Mesothelial cell of epicardium (in vitro differentiated cells): ENCODE data around the gene CFAP299. TPM values are rescaled to one million over a fixed set of nuclear protein-coding genes. Genes with fewer than 3 reads are reported as not detected.

Experiments
- DNase-seq, 2 experiments: peaks; one replicate each; pipeline ENCODE4 v3.0.0; 2021; ENCODE audit warnings: low spot score in 2 of 2; ENCODE audit not compliant: unreplicated experiment in 2 of 2
- H3K27ac Mint-ChIP-seq: 2 replicates; pipeline ENCODE4 v1.8.0; 2021; ENCODE audit warnings: mixed read lengths
- H3K27me3 Mint-ChIP-seq: 2 replicates; pipeline ENCODE4 v1.8.0; 2021; ENCODE audit warnings: low read depth, mixed read lengths
- H3K36me3 Mint-ChIP-seq: 2 replicates; pipeline ENCODE4 v1.8.0; 2021; ENCODE audit warnings: mixed read lengths
- H3K4me1 Mint-ChIP-seq: 2 replicates; pipeline ENCODE4 v1.8.0; 2021; ENCODE audit warnings: mixed read lengths
- H3K4me3 Mint-ChIP-seq: 2 replicates; pipeline ENCODE4 v1.8.0; 2021; ENCODE audit warnings: mild to moderate bottlenecking, moderate library complexity, mixed read lengths
- H3K9me3 Mint-ChIP-seq: 2 replicates; pipeline ENCODE4 v1.8.0; 2021; ENCODE audit warnings: mixed read lengths
- total RNA-seq: library from RNA; stranded (reverse); gene quantifications from 3 replicates; pipeline ENCODE4 v1.2.1, GENCODE V29; 2021
- TF ChIP-seq, protein P1 (sequence below): fragments of 200-600 bp; sonication (generic); IDR thresholded peaks from one replicate; pipeline ENCODE4 v1.5.0; 2021; ENCODE audit warnings: antibody characterized with exemption; ENCODE audit not compliant: unreplicated experiment

The CFAP299 gene
- total RNA-seq, 1 donor from 2014 or later, result 0.22 TPM

DNA sequence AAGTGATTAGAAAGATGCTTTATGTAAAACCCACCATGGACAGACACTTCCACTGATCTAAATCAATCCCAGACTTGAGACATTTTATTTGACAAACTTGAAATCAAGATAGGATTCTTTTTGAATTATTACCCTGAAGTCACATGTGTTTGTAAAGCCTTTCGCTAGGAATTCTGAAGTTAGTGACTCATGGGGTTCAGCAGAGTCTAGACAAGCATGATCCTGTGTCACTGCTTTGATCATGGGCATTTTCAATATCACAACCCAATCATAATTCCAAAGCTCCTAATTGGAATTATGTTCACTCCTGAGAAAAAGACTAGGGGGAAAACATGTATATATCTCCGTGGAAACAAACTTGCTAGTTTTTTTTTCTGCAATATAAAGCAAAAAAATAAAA lies 627.5 kb downstream of the CFAP299 start:
- H3K9me3 Mint-ChIP-seq, result no peaks in the 10 kb centered on the region
- TF ChIP-seq, protein P1, sequence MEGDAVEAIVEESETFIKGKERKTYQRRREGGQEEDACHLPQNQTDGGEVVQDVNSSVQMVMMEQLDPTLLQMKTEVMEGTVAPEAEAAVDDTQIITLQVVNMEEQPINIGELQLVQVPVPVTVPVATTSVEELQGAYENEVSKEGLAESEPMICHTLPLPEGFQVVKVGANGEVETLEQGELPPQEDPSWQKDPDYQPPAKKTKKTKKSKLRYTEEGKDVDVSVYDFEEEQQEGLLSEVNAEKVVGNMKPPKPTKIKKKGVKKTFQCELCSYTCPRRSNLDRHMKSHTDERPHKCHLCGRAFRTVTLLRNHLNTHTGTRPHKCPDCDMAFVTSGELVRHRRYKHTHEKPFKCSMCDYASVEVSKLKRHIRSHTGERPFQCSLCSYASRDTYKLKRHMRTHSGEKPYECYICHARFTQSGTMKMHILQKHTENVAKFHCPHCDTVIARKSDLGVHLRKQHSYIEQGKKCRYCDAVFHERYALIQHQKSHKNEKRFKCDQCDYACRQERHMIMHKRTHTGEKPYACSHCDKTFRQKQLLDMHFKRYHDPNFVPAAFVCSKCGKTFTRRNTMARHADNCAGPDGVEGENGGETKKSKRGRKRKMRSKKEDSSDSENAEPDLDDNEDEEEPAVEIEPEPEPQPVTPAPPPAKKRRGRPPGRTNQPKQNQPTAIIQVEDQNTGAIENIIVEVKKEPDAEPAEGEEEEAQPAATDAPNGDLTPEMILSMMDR, result no peak
- no peak overlapping the region for H3K27ac Mint-ChIP-seq
- no peak overlapping the region for H3K4me3 Mint-ChIP-seq
- H3K27me3 Mint-ChIP-seq, result peaks cover 14% of the 10 kb centered on the region
- H3K4me1 Mint-ChIP-seq, result no peaks in the 10 kb centered on the region
- no peaks in the 10 kb centered on the region for H3K36me3 Mint-ChIP-seq
- DNase-seq, result no peak

DNA sequence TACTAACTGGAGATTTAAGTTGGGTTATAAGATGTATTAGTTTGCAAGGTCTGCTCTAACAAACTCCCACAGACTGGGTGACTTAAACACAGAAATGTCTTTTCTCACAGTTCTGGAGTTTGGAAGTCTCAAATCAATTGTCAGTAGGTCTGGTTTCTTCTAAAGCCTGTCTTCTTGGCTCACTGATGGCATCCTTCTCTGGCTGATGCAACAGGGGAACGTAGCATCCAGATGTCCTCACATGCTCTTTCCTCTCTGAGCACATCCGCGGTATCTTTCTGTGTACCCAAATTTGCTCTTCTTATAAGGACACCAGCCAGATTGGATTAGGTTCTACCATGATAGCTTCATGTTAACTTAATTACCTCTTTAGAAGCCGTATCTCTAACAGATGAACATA lies 631.8 kb downstream of the CFAP299 start:
- Mint-ChIP-seq H3K36me3 (no peaks in the 10 kb centered on the region), H3K4me1 (no peaks in the 10 kb centered on the region), H3K9me3 (peaks cover 4% of the 10 kb centered on the region), H3K4me3 (no peak overlapping the region), H3K27me3 (peaks cover 32% of the 10 kb centered on the region), H3K27ac (no peak overlapping the region)
- no peak for DNase-seq
- TF ChIP-seq, protein P1, result no peak

DNA sequence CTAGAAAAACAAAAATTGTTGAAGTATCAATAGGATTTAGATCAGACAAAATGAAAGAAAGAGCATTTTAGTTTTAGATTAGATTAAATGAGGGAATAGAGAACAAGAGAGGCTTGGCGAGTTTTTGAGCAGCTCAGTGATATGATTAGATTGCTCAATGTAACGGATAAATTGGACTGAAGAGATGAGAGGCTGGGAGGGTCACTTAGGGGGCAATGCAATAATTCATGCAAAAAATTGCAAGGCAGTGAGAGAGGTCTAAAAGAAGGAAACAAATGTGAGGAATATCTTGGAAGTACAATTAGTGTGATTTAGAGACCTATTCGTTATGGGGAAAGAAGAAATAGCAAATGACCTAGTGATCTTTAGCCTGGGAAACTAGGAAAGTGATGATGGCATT lies 644.7 kb downstream of the CFAP299 start:
- Mint-ChIP-seq H3K4me3 (no peak overlapping the region), H3K4me1 (no peaks in the 10 kb centered on the region), H3K27ac (no peak overlapping the region), H3K36me3 (no peaks in the 10 kb centered on the region), H3K9me3 (no peaks in the 10 kb centered on the region), H3K27me3 (peaks cover 53% of the 10 kb centered on the region)
- DNase-seq, result no peak
- TF ChIP-seq, protein P1, result no peak

DNA sequence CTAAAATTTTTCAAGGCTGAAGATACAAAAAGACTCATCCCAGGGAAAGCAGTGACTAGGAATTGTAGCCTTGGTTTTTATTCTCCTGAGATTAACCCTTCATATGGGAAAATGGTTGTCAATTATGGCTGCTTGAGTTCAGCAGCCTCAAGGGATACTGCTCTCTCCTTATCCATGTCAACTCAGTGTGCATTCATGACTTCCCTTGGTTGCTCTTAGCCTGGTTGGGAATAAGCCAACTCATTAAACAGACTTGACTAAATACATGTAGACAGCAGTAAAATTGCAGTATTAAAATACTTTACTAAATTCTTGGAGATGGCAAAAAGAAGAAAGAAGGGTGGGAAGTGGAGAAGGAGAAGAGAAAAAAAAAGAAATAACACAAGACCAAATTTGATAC lies 650.5 kb downstream of the CFAP299 start:
- Mint-ChIP-seq H3K9me3 (no peaks in the 10 kb centered on the region), H3K27ac (no peak overlapping the region), H3K36me3 (no peaks in the 10 kb centered on the region), H3K4me3 (no peak overlapping the region), H3K4me1 (peaks cover 2% of the 10 kb centered on the region), H3K27me3 (peaks cover 34% of the 10 kb centered on the region)
- TF ChIP-seq, protein P1, result no peak
- no peak for DNase-seq

DNA sequence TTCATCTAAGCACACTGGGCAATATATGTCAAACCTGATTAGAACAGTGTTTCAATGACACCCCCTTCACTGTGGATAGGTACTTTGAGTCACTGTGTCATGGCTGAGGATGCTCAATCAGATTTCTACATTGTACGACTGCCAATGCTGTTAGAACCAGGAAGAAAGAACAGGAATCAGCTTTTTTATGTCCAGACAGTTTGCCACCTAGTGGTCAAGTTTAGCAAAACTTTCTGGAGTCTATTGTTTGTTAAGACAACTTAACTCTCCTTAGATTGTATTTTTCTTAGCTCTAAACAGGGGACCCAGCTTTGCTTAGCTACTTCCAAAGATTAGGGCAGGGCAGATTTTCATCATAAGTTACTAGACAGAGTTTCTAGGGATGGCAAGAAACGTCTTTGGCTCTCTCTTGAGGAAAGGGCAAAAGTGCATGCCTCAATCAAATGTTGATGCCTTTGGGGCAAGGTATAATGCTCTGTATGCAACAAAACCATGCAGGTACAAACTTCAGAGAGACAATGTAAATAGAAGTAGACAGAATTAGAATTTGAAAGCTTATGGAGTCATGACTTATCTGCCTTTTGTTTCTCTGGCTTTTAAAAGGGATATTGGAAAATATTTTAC lies 654.5 kb downstream of the CFAP299 start:
- H3K27me3 Mint-ChIP-seq, result peaks cover 27% of the 10 kb centered on the region
- no peaks in the 10 kb centered on the region for H3K9me3 Mint-ChIP-seq
- no peak overlapping the region for H3K4me3 Mint-ChIP-seq
- DNase-seq, result no peak
- no peak overlapping the region for H3K27ac Mint-ChIP-seq
- TF ChIP-seq, protein P1, result peak; percentile 94
- H3K36me3 Mint-ChIP-seq, result no peaks in the 10 kb centered on the region
- peaks cover 2% of the 10 kb centered on the region for H3K4me1 Mint-ChIP-seq

DNA sequence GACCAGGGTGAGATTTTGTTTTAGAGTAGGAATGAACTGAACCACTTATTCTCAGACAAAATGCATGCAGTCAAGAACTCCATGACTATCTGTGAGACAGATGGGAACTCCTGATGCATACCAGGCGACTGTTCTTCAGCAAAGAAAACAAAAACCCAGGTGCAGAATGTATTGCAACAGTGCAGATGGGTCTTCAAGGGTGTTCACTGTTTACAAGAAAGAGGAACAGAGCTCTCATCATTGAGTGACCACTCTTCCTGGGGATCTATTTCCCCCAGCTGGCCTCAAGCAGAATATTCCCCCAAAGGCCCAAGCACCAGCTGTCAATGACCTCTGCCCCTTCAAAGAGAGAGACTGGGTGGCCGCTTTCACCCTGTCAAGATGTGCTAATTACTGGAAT lies 655.3 kb downstream of the CFAP299 start:
- H3K27ac Mint-ChIP-seq, result no peak overlapping the region
- peaks cover 2% of the 10 kb centered on the region for H3K4me1 Mint-ChIP-seq
- TF ChIP-seq, protein P1, result no peak
- no peak overlapping the region for H3K4me3 Mint-ChIP-seq
- no peaks in the 10 kb centered on the region for H3K9me3 Mint-ChIP-seq
- DNase-seq, result no peak
- no peaks in the 10 kb centered on the region for H3K36me3 Mint-ChIP-seq
- H3K27me3 Mint-ChIP-seq, result peaks cover 24% of the 10 kb centered on the region
